GM19239 (cell line): ENCODE measurements around the gene TTC9.

Experiments used
- DNase-seq: peaks from one replicate; pipeline ENCODE4 v3.0.0; 2011; ENCODE audit warnings: low spot score; ENCODE audit not compliant: insufficient read length
- FAIRE-seq: peaks from 2 replicates; lab custom pipeline; 2011; peaks lifted over from hg19 to GRCh38; lab: Jason Lieb, UNC

Gene TTC9

DNA sequence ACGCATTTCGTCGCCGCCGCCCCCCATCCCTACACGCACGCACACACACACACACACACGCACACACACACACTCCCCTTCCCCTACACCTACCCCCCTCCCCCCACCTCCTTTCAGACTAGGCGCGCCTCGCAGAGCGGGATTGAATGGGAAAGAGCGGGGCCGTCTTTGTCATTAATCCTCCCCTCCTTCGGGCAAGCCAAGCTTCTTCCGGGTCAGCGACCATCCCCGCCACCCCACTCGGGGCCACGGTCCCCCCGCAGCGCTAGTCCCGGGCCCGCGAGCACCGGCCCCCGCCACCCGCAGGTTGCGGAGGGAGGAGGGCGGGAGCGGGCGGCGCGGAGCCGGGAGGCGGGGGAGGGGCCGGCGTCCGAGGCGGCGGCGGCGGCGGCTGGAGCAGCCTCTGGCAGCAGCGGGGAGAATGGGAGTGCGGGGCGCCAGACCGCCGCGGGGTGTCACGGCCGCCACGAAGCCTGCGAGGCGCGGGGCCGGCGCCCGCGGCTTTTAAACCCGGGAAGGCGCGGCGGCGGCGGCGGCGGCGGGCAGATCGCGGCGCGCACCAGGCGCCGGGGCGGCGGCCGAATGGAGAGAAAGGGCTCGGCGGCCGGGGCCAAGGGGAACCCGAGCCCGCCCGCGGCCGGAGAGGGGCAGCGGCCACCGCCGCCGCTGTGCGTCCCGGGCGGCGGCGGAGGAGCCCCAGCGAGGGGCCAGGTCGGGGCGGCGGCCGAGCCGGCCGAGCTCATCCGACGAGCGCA lies at the start of gene TTC9:
TSS of gene TTC9 (plus strand) at position 369 of the 755 bp plus-strand sequence. CDS start at position 583, 214 bp downstream.
- peak; percentile 31 for DNase-seq
- no peak for FAIRE-seq

DNA sequence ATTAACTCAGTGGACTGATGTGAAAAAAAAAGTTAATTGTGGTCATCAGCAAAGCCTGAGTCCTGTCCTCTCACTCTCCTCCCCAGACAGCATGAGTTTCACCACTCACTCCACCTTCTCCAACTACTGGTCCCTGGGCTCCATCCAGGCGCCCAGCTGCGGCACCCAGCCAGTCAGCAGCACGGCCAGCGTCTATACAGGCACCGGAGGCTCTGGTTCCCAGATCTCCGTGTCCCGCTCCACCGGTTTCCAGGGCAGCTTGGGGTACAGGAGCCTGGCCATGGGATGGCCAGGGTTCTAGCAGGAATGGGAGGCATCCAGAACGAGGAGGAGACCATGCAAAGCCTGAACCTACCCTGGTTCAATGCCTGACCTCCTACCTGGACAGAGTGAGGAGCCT lies 47.3 kb upstream of the TTC9 start:
- FAIRE-seq (no peak), DNase-seq (no peak)

DNA sequence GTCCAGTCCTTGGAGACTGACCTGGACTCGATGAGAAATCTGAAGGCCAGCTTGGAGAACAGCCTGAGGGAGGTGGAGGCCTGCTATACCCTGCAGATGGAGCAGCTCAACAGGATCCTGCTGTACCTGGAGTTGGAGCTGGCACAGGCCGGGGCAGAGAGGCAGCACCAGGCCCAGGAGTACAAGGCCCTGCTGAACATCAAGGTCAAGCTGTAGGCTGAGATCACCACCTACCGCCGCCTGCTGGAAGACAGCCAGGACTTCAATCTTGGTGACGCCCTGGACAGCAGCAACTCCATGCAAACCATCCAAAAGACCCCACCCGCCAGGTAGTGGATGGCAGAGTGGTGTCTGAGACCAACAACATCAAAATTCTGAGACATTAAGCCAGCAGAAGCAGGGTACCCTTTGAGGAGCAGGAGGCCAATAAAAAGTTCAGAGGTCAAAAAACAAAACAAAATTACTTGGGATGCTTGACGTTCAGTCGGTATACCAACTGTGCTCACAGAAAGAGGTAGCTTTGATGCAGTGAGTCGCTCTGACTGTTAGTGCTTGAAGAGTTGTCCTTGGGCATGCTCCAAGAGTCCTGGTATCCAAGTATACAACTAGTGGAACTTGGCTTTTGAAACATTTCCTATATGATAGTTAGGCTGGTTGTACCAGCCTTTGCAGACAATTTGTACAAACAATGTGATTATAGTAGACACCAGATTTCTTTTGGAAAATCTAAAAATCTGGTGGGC lies 46.1 kb upstream of the TTC9 start:
- DNase-seq, result no peak
- no peak for FAIRE-seq

DNA sequence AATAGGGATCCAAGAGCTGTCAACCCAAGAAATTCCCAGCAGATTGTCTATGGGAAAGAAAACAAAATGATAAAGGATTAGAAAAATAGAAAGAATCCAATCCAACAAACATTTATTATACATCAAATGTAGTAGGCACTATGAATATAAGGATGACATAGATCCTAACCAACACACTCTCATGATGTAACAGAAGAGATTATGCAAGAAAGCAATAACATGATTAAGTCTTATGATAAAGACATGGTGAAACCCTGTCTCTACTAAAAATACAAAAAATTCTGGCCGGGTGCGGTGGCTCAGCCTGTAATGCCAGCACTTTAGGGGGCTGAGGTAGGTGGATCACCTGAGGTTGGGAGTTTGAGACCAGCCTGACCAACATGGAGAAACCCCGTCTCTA lies 44.0 kb upstream of the TTC9 start:
- no peak for DNase-seq
- FAIRE-seq, result no peak

DNA sequence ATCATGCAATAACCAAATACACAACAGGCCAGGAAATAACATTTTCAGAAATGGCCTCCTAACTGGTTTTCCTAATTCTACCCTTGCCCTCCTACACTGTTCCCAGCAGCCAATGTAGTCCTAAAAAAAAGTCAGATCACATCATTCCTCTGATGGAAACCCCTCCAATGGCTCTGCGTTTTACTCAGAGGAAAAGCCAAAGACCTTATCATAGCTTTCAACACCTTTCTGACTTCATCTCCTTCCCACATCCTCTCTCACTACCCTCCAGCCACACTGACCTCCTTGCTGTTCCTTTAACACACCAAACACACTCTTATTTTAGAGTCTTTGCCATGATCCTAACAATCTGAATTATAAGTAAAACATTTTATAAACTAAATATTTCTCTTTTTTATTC lies 42.4 kb upstream of the TTC9 start:
- FAIRE-seq (peak; percentile 68), DNase-seq (no peak)

DNA sequence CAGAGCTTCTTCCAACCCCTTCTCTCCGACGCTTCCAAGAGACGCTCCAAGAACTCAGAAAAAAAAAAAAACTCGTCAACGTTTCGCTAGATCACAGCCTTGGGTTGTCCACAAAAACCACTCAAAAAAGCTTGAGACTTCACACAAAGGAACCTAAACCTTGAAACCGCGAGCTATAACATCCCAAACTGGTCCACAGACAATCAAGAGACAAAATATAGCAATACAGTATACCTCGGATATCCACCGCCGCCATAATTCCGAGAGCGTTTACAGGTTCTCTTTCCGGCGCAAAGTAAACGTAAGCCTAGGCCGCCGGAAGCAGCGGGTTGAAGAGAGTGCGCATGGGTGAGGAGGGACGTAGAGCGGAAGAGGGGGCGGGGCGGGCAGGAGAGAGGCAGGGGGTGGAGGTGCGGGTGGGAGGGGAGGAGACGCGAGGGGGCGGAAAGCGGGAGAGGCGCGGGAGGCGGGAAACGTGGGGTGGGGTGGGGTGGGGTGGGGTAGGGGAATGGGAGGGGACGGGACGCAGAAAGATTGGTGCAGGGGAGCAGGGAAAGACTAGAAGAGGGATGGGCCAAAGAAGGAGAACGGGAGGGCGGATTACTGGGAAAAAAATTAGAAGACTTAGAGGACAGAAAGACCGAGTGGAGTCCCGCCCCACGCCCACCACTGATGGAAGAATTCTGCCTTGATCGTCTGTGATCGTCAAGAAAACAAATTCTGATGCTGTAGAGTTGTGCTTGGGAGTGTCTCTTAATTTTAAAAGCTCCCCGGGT lies 41.1 kb upstream of the TTC9 start, which contains the start of gene MED6:
TSS of gene MED6 (minus strand) at position 274 of the 776 bp plus-strand sequence. CDS start at position 256, 18 bp downstream.
- FAIRE-seq, result peak; percentile 99

DNA sequence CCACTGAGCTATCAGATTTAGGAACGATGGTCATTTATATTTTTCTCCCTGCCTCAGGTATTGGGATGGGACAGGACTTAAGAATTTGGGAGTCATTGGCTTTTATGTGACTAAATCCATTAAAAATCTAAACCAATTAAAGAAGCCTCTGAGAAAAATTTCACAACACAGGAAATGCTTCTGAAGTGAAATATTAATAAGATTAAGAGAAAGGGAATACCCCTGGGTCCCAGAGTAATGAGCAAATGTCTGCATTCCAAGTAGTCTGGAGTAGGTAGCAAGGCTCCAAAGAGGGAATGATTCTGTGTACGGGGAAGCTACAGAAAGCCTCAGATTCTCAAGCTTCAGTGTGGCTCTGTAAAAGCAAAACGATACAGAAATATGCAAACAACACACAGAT lies 40.6 kb upstream of the TTC9 start:
- FAIRE-seq (peak; percentile 74), DNase-seq (no peak)

More for the DNA sequence above, 41.1 kb upstream of the TTC9 start, which contains the start of gene MED6:
- DNase-seq, result peak; percentile 80

DNA sequence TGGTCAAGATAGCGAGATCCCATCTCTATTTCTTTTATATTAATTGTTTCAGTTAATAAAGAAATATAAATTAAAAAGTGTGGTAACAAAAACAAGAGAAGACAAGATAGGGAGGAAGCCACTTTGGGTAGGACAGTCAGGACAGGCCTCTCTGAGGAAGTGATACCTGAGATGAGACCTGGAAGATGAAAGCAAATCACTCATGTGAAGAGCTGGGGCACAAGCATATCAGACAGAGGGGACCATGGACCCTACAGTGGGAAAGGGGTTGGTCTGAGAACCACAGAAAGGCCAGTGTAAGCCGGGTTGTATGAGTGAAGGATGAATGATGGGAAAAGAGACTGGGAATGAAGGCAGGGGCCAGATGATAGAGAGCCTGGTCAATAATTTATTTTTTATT lies 39.5 kb upstream of the TTC9 start:
- no peak for DNase-seq
- peak; percentile 89 for FAIRE-seq

DNA sequence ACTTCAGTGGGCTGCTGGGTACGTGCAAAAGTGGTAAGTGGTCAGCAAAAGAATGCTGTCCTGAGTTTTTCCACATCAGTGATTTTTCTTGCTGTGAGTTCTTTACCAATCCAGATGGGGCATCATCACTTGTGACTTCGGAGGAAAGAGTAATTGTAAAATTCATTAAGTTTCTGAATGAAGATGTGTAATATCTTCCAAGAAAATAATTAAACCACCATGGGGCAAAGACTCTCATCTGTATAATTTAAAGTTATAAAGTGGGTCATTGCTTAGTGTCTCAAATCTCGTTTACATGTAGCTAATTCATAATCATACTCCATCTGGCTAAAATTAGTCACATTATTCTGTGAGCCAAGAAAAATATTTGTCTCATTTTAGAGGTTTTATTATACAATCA lies 30.5 kb upstream of the TTC9 start:
- DNase-seq (no peak), FAIRE-seq (peak; percentile 71)

DNA sequence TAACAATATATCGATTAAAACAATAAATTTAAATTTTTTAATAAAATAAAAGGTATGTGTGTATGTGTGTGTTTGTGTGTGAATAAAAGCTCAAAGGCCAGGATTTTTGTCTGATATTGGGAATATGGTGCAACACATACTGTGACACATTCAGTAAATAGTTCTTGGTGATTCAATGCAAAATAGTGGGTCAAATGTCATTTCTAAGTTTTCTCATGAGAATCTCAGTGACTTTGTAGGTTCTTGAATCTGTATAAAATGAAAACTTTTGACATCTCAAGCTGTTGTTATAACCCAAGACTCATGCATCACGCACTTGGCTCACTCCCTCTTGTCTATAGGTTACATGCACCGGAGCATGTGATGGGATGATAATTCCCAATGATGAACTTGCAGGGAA lies 25.1 kb upstream of the TTC9 start:
- DNase-seq (no peak), FAIRE-seq (no peak)

DNA sequence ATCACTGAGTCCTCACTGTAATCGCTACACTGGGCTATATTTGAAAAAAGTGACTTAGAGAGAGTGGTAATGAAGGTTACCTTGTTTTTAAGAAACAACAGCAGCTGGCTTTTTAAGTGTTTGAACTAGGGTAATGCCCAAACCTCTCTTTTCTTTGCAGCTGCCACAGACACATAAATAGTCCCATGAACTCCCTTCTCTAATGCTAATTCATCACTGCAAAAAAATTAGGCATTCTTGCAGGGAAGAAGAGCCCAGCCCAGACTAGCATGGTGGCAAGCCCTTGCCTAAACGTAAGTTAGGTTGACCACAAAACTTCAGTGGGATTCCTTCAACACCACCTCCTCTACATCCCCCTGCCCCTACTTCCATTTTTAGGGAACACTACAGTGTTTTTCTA lies 23.4 kb upstream of the TTC9 start:
- no peak for DNase-seq
- no peak for FAIRE-seq

DNA sequence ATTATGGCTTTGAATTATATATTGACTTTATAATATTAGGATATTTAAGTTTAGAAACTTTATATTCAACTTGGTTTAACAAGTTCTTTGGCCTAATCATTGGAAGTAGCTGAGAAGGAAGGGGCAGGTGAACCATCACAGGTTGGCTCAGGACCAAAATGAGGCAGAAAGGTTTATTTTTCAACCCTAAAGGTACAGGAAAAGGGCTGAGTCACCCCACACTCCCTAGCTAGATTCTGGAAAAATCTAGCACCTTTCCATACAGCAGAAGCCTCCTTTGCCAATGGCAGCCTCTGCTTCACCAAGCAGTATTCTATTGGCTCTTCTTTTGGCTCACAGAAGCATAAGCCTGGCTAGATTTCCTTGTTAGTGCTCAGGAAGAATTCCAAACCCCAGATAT lies 22.0 kb upstream of the TTC9 start:
- FAIRE-seq (no peak), DNase-seq (no peak)

DNA sequence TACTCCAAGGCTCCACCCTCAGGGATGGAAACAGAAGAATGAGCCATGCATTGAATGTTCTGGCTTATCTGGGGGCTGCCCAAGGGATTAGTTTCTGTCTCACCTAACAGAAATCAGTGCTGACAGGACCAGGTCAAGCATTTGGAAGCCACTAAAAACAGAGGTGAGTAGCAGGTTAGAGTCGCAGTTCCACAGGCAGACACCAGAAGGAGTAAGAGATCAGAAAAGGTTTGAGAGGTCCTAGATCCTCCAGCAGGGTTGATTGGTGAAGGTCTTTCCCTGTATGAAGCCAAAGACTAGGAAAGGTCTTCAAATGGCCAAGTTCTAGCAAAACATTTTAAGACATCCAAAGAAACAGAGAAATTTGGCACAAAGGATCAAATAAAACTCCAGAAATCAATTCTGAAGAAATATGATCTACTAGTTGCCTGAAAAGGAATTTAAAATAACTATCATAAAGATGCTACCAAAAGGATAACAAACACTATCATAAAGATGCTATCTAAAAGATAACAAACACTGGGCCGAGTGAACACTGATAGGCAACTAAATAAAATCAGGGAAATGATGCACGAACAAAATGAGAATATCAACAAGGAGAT lies 19.5 kb upstream of the TTC9 start:
- FAIRE-seq (peak; percentile 92), DNase-seq (no peak)

DNA sequence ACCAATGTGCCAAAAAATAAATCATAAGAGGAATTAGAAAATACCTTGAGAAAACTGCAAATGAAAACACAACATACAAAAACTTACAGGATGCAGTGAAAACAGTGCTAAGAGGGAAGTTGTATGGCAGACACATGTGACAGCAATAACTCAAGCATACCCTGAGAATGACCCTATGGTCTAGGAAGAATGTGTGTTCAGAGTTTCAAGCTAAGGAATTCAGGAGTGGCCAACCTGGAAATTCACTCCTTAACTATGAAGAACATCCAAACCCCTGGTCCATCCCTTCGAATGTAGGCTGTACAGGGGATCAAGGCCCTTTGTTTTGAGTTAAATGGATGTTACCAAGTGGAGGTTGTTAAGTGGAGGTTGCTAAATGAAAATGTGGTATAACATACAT lies 16.7 kb upstream of the TTC9 start:
- peak; percentile 35 for FAIRE-seq
- DNase-seq, result no peak

DNA sequence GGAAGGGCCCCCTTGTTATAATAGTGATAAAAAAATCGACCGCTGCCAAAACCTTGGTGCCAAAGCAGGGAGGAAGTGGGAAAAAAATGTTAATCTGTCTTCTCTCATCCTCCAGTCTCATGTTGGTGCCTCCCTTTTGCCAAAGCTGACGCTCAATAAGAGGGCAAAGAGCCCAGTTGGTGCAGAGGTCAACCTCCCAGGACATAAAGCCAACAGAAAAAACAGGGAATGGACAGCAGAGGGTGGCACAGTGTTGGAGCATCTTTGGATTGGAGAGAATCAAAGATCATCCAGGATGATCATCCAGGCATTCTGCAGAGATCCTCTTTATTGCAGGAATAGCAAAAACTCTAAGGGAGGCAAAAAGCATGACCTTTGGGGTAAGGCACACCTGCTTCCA lies 9.8 kb upstream of the TTC9 start:
- DNase-seq (no peak), FAIRE-seq (no peak)

DNA sequence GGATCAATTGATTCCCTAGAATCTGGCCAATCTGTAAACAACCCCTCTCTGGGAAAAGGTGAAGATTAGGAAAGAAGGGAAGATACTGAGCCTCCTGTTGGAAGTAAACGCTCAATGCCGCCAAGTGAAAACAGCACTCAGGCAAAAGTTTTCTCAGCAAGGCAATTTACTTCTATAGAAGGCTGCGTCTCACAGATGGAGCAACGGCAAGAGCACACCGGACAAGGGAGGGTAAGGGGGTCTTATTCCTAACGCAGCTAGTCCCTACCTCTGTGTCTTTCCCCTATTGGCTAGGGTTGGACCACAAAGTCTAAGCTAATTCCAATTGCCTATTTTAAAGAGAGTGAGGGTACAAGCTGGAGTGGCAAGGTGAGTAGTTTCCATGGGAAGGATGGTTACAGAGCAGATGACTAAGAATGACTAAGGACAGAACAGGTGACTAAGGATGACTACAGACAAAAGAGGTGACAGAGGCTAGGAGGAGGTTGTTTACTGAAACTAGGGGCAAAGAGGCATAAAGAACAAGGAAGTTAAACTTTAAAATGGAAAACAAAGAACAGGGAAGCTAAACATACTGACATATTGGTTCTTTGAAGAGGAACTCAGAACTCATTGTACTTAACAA lies 5.6 kb upstream of the TTC9 start:
- DNase-seq (no peak), FAIRE-seq (no peak)

DNA sequence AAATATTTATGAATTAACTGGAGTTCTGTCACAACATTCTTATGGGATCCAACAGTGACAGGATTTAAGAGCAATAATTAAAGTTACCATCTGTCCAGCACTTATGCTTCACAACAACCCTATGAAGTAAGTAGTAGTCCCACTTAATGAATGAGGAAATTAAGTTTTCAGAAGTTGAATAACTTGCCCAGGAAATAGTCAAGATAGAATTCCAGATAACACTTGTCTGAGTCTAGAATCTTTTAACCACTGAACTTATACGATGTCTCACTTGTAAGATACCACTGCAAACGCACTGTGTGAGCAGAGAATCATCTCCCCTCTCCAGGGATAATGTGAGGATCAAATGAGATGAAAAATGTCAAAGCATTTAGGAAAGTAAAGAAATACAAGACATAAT lies 3.3 kb upstream of the TTC9 start:
- no peak for DNase-seq
- FAIRE-seq, result no peak

DNA sequence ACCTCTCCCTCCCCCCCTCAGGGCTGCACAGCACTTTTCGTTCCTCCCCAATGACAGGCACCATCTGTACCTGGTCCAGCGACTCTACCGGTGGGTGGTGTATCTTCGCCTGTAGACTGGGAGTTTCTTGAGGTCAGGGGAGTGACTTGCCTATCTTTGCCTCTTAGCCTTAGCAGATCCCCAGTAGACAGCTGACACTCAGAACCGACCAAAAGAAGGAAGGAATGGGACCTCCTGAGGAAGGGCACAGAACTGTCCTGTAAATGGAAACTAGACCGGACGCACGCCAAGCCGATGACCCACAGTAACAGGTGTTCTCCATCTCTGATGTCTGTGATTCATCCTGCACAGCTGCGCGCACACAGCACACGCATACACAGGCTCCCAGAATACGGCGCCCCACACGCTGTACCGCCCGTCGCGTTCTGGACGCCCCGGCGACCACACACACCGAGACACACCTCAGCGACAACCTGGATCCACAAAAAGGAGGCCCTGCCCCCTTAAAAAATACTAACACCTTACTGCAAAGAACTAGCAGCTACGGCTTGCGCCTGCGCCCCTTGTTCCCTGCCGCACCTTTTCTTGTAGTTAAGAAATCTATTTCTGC lies 673 bp upstream of the TTC9 start:
- FAIRE-seq, result peak; percentile 96

More for the DNA sequence above, 673 bp upstream of the TTC9 start:
- DNase-seq, result peak; percentile 70
